Fibroblast of mammary gland (primary cell): Measurements from ENCODE around the gene NKX2-1.

Experiments used
- DNase-seq: peaks from one replicate; pipeline ENCODE4 v3.0.0-alpha.2; 2010; ENCODE audit warnings: low read depth
- H3K4me3 ChIP-seq: 2 replicates; pipeline ENCODE4 v1.5.1; 2011; ENCODE audit warnings: low read depth, mild to moderate bottlenecking, low read length, moderate library complexity; ENCODE audit not compliant: control insufficient read depth
- TF ChIP-seq, protein P1 (sequence below): conservative IDR thresholded peaks from 2 replicates; pipeline ENCODE4 v1.5.1; 2011; ENCODE audit warnings: low read depth, low read length, inconsistent platforms; ENCODE audit not compliant: control insufficient read depth, insufficient read depth

Gene NKX2-1

DNA sequence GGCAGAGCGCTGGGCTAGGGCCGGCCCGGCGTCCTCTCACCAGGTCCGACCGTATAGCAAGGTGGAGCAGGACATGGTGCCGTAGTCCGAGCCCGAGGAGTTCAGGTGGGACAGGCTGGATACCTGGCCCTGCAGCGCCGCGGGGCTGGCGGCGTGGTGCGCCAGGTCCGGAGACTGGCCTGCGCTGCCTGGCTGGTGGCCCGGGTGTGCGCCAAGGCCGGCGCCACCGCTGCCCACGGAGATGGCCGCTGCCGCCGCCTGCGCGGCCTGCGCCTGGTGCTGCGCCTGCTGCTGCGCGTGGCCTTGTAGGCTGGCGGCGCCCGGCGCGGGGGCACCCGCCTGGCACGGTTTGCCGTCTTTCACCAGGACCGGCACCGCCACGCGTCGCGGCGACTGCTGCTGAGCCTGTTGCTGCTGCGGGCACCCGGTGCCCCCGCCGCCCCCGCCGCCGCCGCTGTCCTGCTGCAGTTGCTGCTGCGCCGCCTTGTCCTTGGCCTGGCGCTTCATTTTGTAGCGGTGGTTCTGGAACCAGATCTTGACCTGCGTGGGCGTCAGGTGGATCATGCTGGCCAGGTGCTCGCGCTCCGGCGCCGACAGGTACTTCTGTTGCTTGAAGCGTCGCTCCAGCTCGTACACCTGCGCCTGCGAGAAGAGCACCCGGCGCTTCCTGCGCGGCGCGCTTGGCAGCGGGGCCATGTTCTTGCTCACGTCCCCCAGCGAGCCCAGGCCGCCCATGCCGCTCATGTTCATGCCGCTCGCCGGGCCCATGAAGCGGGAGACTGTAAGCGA, 2.6 kb downstream of the NKX2-1 start:
- TF ChIP-seq, protein P1, sequence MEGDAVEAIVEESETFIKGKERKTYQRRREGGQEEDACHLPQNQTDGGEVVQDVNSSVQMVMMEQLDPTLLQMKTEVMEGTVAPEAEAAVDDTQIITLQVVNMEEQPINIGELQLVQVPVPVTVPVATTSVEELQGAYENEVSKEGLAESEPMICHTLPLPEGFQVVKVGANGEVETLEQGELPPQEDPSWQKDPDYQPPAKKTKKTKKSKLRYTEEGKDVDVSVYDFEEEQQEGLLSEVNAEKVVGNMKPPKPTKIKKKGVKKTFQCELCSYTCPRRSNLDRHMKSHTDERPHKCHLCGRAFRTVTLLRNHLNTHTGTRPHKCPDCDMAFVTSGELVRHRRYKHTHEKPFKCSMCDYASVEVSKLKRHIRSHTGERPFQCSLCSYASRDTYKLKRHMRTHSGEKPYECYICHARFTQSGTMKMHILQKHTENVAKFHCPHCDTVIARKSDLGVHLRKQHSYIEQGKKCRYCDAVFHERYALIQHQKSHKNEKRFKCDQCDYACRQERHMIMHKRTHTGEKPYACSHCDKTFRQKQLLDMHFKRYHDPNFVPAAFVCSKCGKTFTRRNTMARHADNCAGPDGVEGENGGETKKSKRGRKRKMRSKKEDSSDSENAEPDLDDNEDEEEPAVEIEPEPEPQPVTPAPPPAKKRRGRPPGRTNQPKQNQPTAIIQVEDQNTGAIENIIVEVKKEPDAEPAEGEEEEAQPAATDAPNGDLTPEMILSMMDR, result no peak
- H3K4me3 ChIP-seq, result no peak overlapping the region
- no peak for DNase-seq

DNA sequence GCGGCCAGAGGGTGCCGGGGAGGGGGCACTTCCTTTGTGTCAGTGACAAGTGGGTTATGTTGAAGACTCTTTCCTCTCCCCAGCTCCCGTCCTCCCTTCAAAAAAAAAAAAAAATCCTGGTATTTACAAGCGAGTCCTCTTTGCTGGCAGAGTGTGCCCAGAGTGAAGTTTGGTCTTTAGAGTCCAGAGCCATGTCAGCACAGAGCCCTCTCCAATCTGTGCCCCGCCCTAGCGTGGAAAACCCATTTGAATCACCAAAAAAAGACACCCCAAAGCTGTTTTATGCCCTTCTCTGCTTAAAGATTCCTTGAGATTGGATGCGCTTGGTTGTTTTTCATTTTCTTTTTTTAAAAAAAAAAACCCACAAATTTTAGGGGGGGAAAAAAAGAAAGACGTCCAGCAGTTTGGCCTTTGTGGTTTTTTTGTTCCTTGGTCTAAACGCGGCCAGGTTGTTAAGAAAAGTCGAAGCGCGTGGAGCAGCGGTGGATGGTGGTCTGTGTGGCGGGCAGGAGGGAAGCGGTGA, 3.3 kb downstream of the NKX2-1 start:
- TF ChIP-seq, protein P1, result no peak
- H3K4me3 ChIP-seq, result no peak overlapping the region

DNA sequence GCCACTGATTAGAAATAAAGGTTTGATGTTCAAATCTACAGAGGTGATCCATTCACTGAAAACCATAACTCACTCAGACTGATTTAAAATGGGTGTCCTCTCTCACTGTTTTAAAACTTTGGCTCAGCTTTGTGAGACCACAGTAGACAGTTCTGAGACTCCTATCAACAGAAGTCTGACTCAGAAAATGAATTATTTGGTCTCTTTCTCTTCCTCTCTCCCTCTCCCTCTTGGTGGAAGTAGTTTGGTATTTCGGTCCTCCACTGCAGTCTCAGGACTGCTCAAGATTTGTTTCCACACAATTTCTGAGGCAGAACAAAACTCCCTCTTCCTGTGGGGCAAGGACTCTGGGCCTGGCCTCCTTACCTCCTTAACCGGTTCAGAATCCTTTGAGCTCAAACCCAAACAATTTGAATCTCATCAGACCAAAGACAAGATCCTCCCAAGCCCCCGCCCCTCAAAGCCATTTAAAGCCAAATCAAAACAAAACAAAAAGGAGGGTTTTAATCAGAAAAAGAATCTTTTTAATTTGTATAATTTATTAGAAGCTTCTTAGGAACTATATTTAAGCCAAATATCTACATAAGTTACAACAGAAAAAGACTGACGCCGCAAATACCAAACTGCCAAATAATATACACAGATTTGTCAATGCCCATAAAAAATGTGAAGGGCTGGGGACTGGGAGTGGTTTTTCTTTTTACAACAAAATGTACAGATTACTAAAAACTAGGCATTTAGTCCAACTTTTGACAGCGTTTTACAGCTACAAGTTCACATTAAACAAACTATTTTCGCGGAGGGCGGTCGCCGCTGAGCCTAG, 3.9 kb downstream of the NKX2-1 start:
- TF ChIP-seq, protein P1, result no peak
- DNase-seq, result no peak
- H3K4me3 ChIP-seq, result no peak overlapping the region

More for the DNA sequence above, 3.3 kb downstream of the NKX2-1 start:
- DNase-seq, result no peak

DNA sequence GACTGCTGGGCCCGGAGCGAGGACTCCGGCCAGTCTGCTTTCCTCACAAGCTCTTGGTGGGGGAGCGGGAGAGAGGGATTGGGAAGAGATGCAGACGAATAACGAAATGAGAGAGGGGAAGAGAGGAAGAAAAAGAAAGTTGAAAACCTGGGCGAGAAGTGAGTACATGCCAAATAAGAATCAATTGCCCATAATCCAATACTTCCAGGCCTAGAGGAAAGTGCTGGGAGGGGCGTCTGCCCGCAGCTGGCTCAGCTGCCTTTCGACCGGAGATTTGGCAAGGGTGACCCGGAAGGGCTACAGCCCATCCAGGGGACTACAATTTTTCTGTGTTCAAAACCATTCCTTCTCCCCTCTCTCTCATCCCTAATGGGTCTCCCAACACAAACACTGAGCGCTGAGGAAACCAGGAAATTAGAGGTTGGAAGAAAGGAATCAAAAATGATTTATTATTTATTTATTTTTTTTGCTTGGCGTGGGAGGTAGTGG, 4.9 kb downstream of the NKX2-1 start:
- TF ChIP-seq, protein P1, result no peak
- H3K4me3 ChIP-seq, result no peak overlapping the region
- DNase-seq, result no peak

DNA sequence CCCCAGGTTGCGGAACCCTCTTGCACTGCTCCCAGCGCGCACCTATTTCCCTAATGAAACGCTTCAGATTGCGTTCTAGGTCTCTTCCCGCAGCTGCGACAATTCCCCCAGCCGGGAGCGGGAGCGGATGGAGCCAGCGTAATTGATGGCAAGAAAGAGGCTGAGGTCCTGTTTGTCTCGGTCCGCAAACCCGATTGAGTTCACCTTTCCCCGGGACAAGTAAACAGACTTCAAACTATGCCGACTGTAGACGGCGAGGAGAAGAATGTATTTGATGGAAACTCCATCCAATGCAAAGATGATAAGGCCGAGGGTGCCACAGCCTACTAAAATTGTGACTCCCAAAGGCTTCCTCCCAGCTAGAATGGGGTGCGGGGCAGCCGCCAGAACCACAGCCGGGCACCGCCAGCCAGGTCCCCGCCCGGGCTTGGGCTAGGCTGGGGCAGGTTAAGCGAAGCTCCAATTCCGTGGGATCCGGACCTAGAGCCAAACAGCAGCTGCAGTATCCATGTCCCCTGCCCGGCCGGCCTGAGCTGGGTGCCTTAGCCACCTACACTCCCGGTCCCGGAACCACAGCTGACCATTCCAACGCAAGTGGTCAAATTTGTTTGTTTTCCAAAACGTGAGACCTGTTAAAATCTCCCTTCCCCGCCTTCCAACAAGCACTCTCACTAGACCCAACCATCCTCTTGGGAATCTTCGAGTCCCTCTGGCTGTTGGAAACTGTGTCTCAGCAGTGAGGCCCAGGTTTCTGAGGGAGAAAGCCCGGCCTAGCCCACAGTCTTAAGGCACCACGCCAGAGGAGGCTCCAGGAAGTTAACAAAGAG, 5.5 kb downstream of the NKX2-1 start:
- TF ChIP-seq, protein P1, result no peak
- no peak for DNase-seq

More for the DNA sequence above, 5.5 kb downstream of the NKX2-1 start:
- H3K4me3 ChIP-seq, result no peak overlapping the region
